T47D (cell line): ENCODE results near the gene MCM6.

Experiments used
- DNase-seq, 2 experiments: peaks; one replicate each; pipeline versions ENCODE4 v3.0.0 to v3.0.0-alpha.2; 2011 to 2012; ENCODE audit warnings: low read depth in 1 of 2, low spot score in 1 of 2
- JUND ChIP-seq: IDR thresholded peaks from 2 replicates; pipeline ENCODE4 v1.6.1; 2012; ENCODE audit warnings: low read depth
- in situ Hi-C: cut with HindIII; loops from 2 replicates; pipeline ENCODE4 v1.10.0; 2016; ENCODE audit warnings: low sequenced_read_pairs, low pct_unique_long_range_greater_than_20kb

MCM6 gene

GRCh38 chr2:135849087-135849486 lies 27.2 kb downstream of the MCM6 start:
- no peak for DNase-seq
- no peak for TF ChIP-seq JUND
- in situ Hi-C loops = no loop called here

- DNase-seq = no peak
- no peak for TF ChIP-seq JUND
- in situ Hi-C loops = no loop called here
Measured at GRCh38 chr2:135845997-135846396, 30.2 kb downstream of the MCM6 start.

GRCh38 chr2:135845257-135845656 lies 31.0 kb downstream of the MCM6 start:
- no peak for DNase-seq
- in situ Hi-C loops = no loop called here
- no peak for TF ChIP-seq JUND

- no peak for TF ChIP-seq JUND
Measured at GRCh38 chr2:135844301-135844895, 31.8 kb downstream of the MCM6 start.

GRCh38 chr2:135843671-135844070 lies 32.6 kb downstream of the MCM6 start:
- in situ Hi-C loops = no loop called here
- no peak for DNase-seq
- no peak for TF ChIP-seq JUND

More at GRCh38 chr2:135844301-135844895, 31.8 kb downstream of the MCM6 start:
- in situ Hi-C loops = no loop called here
- no peak for DNase-seq

GRCh38 chr2:135840601-135841000 lies 35.6 kb downstream of the MCM6 start:
- in situ Hi-C loops = no loop called here
- DNase-seq = no peak
- TF ChIP-seq JUND = no peak

GRCh38 chr2:135839713-135840112 lies 36.5 kb downstream of the MCM6 start:
- in situ Hi-C loops = no loop called here
- TF ChIP-seq JUND = no peak
- no peak for DNase-seq

GRCh38 chr2:135838502-135838901 lies 37.7 kb downstream of the MCM6 start:
- in situ Hi-C loops = no loop called here
- no peak for TF ChIP-seq JUND
- no peak for DNase-seq

- DNase-seq = no peak
- TF ChIP-seq JUND = no peak
- in situ Hi-C loops = no loop called here
Measured at GRCh38 chr2:135836596-135837270, 39.5 kb downstream of the MCM6 start, which contains the start of gene LCT. Gene LCT (minus strand): TSS chr2:135837184. CDS start chr2:135837169, 15 bp downstream.

GRCh38 chr2:135832891-135833290 lies 43.4 kb downstream of the MCM6 start:
- in situ Hi-C loops = no loop called here

GRCh38 chr2:135831180-135831812 lies 44.9 kb downstream of the MCM6 start:
- no peak for DNase-seq
- no peak for TF ChIP-seq JUND
- in situ Hi-C loops = no loop called here

More at GRCh38 chr2:135832891-135833290, 43.4 kb downstream of the MCM6 start:
- no peak for TF ChIP-seq JUND
- DNase-seq = no peak

- DNase-seq = no peak
- in situ Hi-C loops = no loop called here
Measured at GRCh38 chr2:135829378-135830135, 46.7 kb downstream of the MCM6 start.

More at GRCh38 chr2:135829378-135830135, 46.7 kb downstream of the MCM6 start:
- TF ChIP-seq JUND = no peak
